DMS114 treated with DMSO at 0.1 percent for 48 hours (cell line): ENCODE measurements around the gene KIAA1586.
"Not testable (repeated sequence)": the region's sequence is repeated elsewhere in the genome, so short reads cannot be mapped to it uniquely, and the experiment has no call there.

Source experiments
- DNase-seq: peaks from one replicate; lab custom pipeline; 2025; ENCODE audit not compliant: unreplicated experiment; lab: John Stamatoyannopoulos, UW

The KIAA1586 gene

GRCh38 chr6:57046332-57047256 is at the start of gene KIAA1586:
Gene KIAA1586, plus strand, starts transcription at chr6:57046693. Its CDS starts 63 bp downstream, at chr6:57046756.
- DNase-seq, result peak; percentile 95

- DNase-seq, result no peak
These were observed 47.4 kb upstream of the KIAA1586 start for GRCh38 chr6:56999049-56999448.

GRCh38 chr6:56999748-57000147 is 46.7 kb upstream of the KIAA1586 start:
- DNase-seq, result not testable (repeated sequence)

GRCh38 chr6:57002197-57002596 is 44.3 kb upstream of the KIAA1586 start:
- no peak for DNase-seq

GRCh38 chr6:57004292-57004691 is 42.2 kb upstream of the KIAA1586 start:
- no peak for DNase-seq

- DNase-seq, result no peak
These were observed 40.4 kb upstream of the KIAA1586 start for GRCh38 chr6:57006101-57006500.

- DNase-seq, result not testable (repeated sequence)
These were observed 38.4 kb upstream of the KIAA1586 start for GRCh38 chr6:57008069-57008468.

- DNase-seq, result no peak
These were observed 33.0 kb upstream of the KIAA1586 start for GRCh38 chr6:57013521-57013926.

- no peak for DNase-seq
These were observed 29.4 kb upstream of the KIAA1586 start for GRCh38 chr6:57017069-57017468.

- DNase-seq, result no peak
These were observed 28.7 kb upstream of the KIAA1586 start for GRCh38 chr6:57017841-57018240.

- no peak for DNase-seq
These were observed 27.1 kb upstream of the KIAA1586 start for GRCh38 chr6:57019434-57019833.

GRCh38 chr6:57021086-57021720 is 25.3 kb upstream of the KIAA1586 start:
- DNase-seq, result peak; percentile 74

GRCh38 chr6:57024321-57024720 is 22.2 kb upstream of the KIAA1586 start:
- no peak for DNase-seq

GRCh38 chr6:57024775-57025174 is 21.7 kb upstream of the KIAA1586 start:
- no peak for DNase-seq

- DNase-seq, result no peak
These were observed 20.5 kb upstream of the KIAA1586 start for GRCh38 chr6:57026001-57026400.

GRCh38 chr6:57027301-57027700 is 19.2 kb upstream of the KIAA1586 start:
- no peak for DNase-seq

GRCh38 chr6:57029213-57029612 is 17.3 kb upstream of the KIAA1586 start:
- no peak for DNase-seq

- DNase-seq, result no peak
These were observed 13.3 kb upstream of the KIAA1586 start for GRCh38 chr6:57033228-57033627.

- DNase-seq, result no peak
These were observed 10.9 kb upstream of the KIAA1586 start for GRCh38 chr6:57035549-57035948.

- no peak for DNase-seq
These were observed 7.6 kb upstream of the KIAA1586 start for GRCh38 chr6:57038906-57039305.

GRCh38 chr6:57040011-57040410 is 6.5 kb upstream of the KIAA1586 start:
- no peak for DNase-seq

GRCh38 chr6:57044061-57044460 is 2.4 kb upstream of the KIAA1586 start:
- DNase-seq, result not testable (repeated sequence)
